ENCODE data around the gene DIAPH2.
"Not testable (repeated sequence)": the region's sequence is repeated elsewhere in the genome, so short reads cannot be mapped to it uniquely, and the experiment has no call there.

DIAPH2 gene

DNA sequence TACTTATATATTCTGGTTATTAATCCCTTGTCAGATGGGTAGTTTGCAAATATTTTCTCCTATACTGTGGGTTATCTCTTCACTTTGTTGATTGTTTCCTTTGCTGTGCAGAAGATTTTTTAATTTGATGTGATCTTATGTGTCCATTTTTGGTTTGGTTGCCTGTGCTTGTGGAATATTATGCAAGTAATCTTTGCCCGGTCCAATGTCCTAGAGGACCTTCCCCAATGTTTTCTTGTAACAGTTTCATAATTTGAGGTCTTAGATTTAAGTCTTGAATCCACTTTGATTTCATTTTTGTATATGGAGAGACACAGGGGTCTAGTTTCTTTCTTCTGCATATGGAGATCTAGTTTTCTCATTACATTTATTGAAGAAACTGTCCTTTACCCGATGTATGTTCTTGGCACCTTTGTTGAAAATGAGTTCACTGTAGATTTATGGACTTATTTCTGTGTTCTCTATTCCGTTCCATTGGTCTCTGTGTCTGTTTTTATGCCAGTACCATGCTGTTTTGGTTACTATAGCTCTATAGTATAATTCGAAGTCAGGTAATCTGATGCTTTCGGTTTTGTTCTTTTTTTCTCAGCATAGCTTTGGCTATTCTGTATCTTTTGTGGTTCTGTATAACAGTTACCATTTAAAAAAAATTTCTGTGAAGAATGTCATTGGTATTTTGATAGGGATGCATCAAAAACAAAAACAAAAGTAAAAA lies 34.7 kb downstream of the DIAPH2 start:
- DNase-seq = no peak

DNA sequence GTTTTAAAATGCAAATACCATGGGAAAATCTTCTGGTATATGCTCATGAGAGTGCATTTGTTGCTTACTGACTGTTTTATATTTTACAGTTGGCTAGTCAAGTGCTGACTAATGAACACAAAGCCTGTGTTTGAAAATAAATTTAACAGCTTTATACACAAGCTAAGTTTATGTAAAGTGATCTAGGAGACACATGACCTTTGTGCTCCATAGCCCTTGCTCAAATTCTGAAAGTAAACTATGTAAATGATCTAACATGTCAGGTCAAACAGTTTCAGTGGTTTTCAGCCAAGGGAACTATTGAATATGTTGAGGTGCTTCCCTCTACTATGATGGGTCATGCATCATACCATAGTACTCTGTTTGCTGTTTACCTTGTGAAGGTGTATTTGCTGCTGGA lies 36.7 kb downstream of the DIAPH2 start:
- DNase-seq = no peak

- no peak for DNase-seq
Measured at GRCh38 chrX:96722781-96723180, 38.1 kb downstream of the DIAPH2 start.

DNA sequence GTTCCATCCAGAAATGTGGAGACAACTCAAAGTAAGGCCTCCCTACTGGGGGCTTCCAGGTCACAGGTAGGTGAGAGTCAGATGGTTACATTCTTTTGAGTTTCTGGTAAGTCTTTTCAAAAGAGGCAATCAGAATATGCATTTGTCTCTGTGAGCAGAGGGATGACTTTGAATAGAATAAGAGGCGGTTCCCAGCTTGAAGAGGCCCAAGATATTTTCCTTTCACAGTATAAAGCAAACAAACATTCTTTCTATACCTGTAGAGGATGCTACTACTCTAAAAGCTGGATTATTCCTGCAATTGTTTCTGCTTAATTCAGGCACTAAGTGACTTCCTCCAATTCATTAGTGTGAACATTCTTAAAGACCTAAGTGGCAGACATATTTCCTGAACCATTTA lies 44.4 kb downstream of the DIAPH2 start:
- no peak for DNase-seq

- no peak for DNase-seq
Measured at GRCh38 chrX:96729868-96730643, 45.4 kb downstream of the DIAPH2 start.

DNA sequence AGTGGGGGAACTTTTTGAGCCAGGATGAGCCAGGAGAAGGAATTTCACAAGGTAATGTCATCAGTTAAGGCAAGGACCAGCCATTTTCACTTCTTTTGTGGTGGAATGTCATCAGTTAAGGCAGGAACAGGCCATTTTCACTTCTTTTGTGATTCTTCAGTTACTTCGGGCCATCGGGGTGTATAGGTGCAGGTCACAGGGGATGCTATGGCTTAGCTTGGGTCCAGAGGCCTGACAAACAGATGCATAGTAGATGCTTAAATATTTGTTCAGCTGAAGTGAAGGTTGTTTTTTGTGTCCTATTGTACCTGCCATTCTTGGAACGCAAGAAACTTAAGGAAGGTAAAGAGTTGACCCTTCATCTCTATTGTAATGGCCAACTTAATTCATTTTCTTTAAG lies 46.4 kb downstream of the DIAPH2 start:
- not testable (repeated sequence) for DNase-seq

DNA sequence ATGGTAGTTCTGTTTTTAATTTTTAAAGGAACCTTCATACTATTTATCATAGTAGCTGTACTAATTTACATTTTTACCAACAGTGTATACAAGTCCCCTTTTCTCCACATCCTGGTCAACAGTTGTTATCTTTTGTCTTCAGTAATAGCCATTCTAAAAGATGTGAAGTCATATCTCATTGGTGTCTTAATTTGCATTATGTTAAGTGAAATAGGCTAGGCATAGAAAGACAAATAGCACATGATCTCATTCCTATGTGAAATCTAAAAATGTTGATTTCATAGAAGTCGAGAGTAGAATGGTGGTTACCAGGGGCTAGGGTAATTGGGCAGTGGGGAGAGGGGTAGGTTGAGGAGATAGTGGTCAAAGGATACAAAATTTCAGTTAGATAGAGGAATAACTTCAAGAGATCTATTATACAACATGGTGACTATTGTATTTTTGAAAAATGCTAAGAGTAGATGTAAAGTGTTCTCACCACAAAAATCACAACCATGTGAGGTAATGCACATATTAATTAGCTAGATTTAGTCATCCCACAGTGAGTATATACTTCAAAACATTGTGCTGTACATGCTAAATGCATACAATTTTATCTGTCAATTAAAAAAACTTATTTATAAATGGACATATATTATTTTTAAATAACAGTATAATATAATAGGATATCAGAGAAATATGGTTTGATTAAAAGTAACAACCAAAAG lies 58.9 kb downstream of the DIAPH2 start:
- no peak for DNase-seq

- no peak for DNase-seq
Measured at GRCh38 chrX:96752781-96753180, 68.1 kb downstream of the DIAPH2 start.

- DNase-seq = no peak
Measured at GRCh38 chrX:96753230-96753629, 68.6 kb downstream of the DIAPH2 start.

DNA sequence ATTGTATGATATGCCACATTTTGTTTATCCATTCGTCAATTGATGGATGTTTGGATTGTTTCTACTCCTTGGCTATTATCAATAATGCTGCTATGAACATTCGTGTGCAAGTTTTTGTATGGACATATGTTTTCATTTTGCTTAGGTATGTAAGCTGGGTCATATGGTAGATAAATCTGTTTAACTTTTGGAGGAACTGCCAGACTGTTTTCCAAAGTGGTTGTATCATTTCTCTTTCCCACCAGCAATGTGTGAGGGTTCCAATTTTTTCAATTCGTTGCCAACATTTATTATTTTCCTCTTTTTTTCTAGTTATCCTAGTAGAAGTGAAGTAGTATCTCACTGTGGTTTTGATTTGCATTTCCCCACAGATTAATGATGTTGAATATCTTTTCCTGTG lies 71.8 kb downstream of the DIAPH2 start:
- DNase-seq = no peak

DNA sequence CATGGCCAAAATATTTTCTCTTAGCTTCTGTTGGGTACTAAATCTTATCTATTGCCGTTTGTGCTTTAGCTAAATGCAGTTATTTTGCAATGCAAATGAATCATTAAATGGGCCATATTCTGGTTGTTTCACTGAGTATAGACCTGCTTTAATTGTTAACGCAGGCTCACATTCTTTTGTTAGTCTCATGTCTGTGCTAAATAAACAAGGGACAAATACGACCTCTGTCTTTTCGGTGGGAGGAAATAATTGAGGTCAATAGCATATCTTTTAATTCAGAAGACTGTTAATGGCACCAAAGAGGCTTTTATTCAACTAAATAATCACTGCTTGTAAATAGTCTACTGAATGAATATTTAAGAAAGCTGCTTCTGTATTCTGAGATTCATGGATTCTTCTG lies 76.9 kb downstream of the DIAPH2 start:
- no peak for DNase-seq

GRCh38 chrX:96763608-96764007 lies 79.0 kb downstream of the DIAPH2 start:
- no peak for DNase-seq

GRCh38 chrX:96764864-96765263 lies 80.2 kb downstream of the DIAPH2 start:
- no peak for DNase-seq

GRCh38 chrX:96770315-96770714 lies 85.7 kb downstream of the DIAPH2 start:
- no peak for DNase-seq

GRCh38 chrX:96771486-96771885 lies 86.8 kb downstream of the DIAPH2 start:
- DNase-seq = no peak

DNA sequence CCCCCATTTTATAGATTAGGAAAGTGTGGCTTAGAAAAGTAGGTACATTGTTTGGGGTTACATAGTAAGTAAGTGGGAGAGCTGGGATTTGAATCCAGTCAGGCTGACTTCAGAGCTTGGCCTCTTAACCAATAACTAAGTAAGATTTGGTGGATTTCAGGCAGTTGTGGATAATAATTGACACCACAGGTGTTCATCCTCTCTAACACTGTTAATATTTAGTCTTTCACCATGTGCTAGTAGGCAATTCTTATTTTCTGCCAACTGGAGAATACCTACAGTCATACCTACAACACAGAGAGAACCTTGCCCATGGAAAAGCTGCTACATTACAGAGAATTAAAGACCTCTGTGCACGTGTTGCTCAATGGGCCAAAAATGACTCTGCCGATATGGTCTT lies 89.5 kb downstream of the DIAPH2 start:
- no peak for DNase-seq

- DNase-seq = no peak
Measured at GRCh38 chrX:96776966-96777365, 92.3 kb downstream of the DIAPH2 start.

DNA sequence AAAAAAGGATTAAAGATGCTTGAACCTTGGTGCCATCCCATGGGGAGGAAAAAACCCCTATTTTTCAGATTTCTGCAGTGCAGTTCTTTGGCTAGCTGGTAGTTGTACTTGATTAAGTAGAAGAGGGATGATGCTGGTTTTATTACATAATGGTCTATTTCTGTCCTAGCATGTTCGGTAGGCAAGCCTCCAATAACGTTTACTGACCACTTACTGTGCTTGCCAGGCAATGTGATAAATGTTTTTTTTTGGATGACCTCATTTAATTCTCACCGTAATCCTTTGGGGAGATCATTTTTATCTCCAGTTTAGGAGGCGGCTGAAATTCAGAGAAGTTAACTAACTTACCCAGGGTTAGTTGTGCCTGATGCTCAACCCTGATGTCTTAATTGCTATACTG lies 106.9 kb downstream of the DIAPH2 start:
- no peak for DNase-seq

- DNase-seq = no peak
Measured at GRCh38 chrX:96792047-96792446, 107.4 kb downstream of the DIAPH2 start.

DNA sequence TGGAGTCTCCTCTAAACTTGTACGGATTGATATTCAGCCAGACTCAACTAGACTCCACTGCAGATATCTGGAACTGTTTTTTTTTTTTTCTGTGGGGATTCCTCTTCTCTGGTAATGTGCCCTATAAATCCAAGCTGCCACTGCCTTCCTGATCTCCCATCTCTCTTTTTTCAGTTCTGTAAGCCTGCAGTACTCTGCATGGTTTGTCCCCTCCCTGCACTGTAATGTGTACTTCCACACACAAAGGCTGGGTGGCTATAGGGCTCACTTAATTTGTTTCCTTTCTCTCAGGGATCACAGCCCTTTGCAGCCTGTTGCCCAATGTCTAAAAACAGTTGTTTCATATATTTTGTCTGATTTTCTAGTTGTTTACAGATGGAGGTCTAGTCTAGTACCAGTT lies 114.3 kb downstream of the DIAPH2 start:
- no peak for DNase-seq

DNA sequence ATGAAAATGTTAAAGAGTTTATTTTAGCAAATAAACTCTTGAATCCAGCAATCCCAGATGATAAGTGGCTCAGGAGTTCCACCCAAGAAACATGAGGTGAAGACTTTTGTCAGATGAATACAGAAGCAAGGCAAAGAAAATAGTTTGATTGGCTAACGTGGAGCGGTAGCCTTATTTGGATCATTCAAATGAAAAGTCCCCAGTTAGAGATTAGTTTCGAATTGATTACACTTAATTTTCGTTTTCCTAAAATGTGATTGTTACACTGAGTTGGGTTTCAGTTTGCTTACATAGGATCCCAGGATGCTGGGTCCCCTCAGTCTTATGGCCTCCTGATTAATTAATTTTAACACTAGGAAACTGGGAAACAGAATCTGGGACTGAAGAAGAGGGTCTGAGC lies 122.7 kb downstream of the DIAPH2 start:
- DNase-seq = no peak

GRCh38 chrX:96820935-96821334 lies 136.3 kb downstream of the DIAPH2 start:
- DNase-seq = no peak

GRCh38 chrX:96824166-96824565 lies 139.5 kb downstream of the DIAPH2 start:
- no peak for DNase-seq

DNA sequence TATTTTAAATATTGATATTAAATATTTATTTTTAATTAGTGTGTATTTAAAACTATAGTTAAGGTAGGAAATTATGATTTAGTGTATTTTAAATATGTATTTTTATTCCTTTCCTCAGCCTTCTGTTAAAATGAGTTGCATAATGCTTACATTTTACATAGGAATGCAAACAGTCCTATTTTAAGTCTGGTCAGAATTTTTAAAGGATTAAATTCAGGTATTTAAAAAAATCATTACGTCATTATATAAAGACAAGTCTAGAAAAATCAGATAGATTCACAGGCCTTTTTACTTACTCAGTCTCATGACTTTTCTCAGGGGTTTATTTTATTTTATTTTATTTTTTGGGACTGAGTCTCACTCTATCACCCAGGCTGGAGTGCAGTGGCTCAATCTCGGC lies 148.7 kb downstream of the DIAPH2 start:
- DNase-seq = no peak

Data from activated gamma-delta T cell (primary cell).